Ishikawa (cell line): ENCODE data around the gene ABCG1.

Experiments used
- CEBPB ChIP-seq: IDR thresholded peaks from 2 replicates; pipeline ENCODE4 v1.6.1; 2012
- EGR1 ChIP-seq: IDR thresholded peaks from 2 replicates; pipeline ENCODE4 v1.6.1; 2012
- EP300 ChIP-seq: IDR thresholded peaks from 2 replicates; pipeline ENCODE4 v1.6.1; 2012; ENCODE audit warnings: borderline replicate concordance
- FOXM1 ChIP-seq: IDR thresholded peaks from 2 replicates; pipeline ENCODE4 v1.6.1; 2012; ENCODE audit warnings: low read depth, borderline replicate concordance
- MAX ChIP-seq: IDR thresholded peaks from 2 replicates; pipeline ENCODE4 v1.6.1; 2012
- NFIC ChIP-seq: IDR thresholded peaks from 2 replicates; pipeline ENCODE4 v1.6.1; 2012
- RAD21 ChIP-seq: IDR thresholded peaks from 2 replicates; pipeline ENCODE4 v1.6.1; 2012; ENCODE audit warnings: low read depth
- REST ChIP-seq: IDR thresholded peaks from 2 replicates; pipeline ENCODE4 v1.6.1; 2012; ENCODE audit warnings: low read depth, mild to moderate bottlenecking
- TAF1 ChIP-seq: IDR thresholded peaks from 2 replicates; pipeline ENCODE4 v1.6.1; 2012; ENCODE audit warnings: low read depth, mild to moderate bottlenecking
- TCF12 ChIP-seq: IDR thresholded peaks from 2 replicates; pipeline ENCODE4 v1.6.1; 2012; ENCODE audit warnings: low read depth
- TEAD4 ChIP-seq: IDR thresholded peaks from 2 replicates; pipeline ENCODE4 v1.6.1; 2012

DNA sequence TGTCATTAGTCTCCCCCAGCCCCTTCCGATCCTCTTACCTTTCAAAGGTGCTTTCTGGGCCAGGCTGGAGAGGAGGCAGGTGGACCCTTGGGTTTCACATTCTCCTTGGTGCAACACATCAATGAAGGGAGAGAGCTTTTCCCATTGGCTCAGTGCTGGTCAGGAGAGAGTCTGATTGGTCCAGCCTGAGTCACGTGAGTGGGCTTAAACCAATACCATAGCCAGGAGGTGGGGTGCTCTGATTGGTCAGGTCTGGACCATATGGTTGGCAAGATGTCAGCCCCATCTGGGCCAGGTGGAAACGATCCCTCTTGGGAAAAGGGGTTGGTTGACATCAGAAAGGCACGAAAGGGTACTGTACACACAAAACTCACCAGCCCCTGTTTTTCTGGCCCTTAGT, 44.8 kb upstream of the ABCG1 start:
- TF ChIP-seq RAD21: no peak
- TF ChIP-seq NFIC: no peak
- no peak for TF ChIP-seq CEBPB
- no peak for TF ChIP-seq MAX
- no peak for TF ChIP-seq TEAD4
- no peak for TF ChIP-seq TCF12
- TF ChIP-seq EGR1: no peak
- TF ChIP-seq REST: no peak
- TF ChIP-seq EP300: no peak
- no peak for TF ChIP-seq TAF1
- TF ChIP-seq FOXM1: no peak
